GM18519 (cell line): ENCODE data around the gene BTG4.

Experiments used
- ATAC-seq: cut with Tn5 transposase; IDR thresholded peaks from one replicate; pipeline ENCODE4 v1.9.1; 2021; ENCODE audit warnings: mild to moderate bottlenecking, moderate library complexity; ENCODE audit not compliant: unreplicated experiment, low FRiP score

Gene BTG4

DNA sequence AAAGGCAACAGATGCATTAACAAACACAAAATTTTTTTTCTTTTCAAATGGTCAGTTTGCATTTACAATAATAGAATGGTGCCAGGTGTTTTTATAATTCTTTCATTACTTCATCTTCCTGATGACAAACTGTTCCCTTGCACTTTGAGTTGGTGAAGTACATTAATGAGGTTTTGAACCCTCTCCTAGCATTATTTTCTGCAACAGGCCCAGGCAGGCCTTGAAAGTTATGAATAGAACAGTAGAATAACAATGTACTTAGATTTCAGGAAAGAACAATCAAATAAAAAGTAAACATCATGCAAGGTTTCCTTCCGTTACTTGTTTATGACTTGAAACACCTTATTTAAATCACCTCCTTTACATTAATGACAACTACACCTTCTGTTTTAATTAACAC, 9.6 kb downstream of the BTG4 start:
- ATAC-seq, result no peak

- ATAC-seq, result no peak
Measured at GRCh38 chr11:111500481-111500880, 11.7 kb downstream of the BTG4 start.

DNA sequence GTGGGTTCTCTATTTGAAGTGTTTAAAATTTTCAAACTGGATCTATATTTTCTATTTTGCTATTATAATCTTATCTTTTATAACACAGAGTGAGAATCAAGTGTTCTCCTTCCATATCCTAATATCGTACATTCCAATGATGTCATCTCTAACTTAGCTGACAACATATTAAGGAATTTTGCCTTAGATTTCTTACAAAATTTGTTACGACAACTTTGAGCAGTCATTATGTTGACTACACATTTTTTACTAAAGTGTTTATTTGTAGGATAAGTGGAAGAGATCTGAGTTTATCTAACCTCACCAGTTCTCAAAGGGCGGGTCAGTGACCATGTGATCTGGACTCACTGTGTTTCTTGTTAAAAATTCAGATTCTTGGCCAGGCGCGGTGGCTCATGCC, 12.7 kb downstream of the BTG4 start:
- ATAC-seq, result no peak

DNA sequence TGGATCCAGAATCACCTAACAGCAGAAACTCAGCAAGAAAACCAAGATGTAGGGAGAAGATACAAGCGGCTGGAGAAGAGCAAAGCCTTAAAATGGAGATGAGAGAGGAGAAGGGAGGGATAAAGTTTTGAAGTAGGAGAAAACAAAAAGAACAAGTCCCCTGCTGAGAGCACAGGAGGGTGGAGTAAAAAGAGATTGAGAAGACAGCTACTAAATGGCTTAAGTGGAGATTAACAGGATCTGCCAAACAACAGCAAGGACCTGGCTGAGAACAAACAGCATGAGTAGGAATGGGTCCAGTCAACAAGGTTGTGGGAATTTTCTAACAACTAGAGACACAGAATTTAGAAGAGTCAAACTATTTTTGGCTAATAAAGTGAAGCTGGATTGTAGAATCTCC, 18.1 kb downstream of the BTG4 start:
- ATAC-seq, result no peak

- no peak for ATAC-seq
Measured at GRCh38 chr11:111490496-111490895, 21.7 kb downstream of the BTG4 start.

GRCh38 chr11:111483431-111483830, 28.8 kb downstream of the BTG4 start:
- ATAC-seq, result no peak

DNA sequence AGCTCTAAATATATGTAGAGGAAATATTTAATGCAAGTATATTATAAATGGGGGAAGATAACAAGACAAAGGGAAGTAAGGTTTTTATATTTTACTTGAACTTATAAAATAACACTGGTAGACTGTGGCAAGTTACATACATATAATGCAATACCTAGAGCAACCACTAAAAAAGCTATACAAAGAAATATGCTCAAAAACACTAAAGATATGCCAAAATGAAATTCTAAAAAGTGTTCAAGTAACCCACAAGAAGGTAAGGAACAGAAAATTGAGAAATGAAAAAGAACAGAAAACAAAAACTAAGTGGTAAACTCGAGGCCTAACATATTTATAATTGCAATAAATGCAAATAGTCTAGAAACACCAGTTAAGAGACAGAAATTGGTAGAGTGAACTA, 32.5 kb downstream of the BTG4 start:
- ATAC-seq, result no peak

DNA sequence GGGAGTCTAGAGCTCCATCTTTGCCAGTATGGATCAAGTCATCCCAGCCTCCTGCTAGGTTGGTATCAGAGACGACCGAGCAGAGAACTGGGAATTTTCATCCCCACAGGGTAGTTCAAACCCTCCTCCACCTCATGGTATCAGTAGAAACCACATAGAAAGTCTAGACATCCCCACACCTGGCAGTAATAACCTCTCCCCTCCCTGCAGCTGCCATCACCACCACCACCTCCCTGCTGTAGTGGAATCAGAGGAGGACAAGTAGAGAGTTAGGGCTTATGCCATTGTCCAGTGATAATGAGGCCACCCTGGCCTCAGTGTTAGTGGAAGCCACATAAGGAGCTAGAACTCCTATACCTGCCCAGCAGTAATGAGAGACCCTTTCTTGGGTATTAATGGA, 34.3 kb downstream of the BTG4 start:
- ATAC-seq, result no peak

- ATAC-seq, result no peak
Measured at GRCh38 chr11:111476956-111477355, 35.2 kb downstream of the BTG4 start.

DNA sequence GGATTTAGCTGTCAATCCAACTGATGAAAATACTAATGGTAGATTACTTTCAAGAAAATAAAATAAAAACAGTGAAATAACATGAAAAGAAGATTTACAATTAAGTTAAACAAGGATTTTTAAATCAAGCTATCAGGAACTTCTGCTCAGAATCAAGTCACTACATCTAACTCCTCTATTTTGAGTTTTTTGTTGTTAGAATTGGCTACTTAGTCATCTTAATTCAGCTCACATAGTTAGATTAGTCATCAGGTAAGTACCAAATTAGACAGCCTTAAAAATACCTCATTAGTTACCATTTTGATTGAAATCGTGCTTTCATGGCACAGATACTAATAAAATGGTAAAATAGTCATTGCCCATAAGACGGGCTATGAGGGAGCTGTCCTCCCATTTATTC, 35.8 kb downstream of the BTG4 start:
- ATAC-seq, result no peak

- ATAC-seq, result no peak
Measured at GRCh38 chr11:111474432-111474831, 37.8 kb downstream of the BTG4 start.

DNA sequence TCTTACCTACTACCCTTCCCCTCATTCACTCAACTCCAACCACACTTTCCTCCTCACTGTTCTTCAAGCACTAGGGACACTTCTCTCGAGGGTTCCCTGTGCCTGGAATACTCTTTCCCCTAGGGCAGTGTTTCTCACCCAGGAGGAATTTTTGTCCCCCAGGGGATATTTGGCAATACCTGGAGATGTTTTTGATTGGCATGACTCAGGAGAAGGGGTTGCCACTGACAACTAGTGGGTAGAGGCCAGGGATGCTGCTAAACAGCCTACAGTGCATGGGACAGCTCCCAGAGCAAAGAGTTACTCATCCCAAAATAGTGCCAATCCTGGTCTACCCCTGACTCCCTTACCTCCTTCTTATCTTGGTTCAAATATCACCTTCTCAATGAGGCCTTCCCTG, 40.0 kb downstream of the BTG4 start:
- no peak for ATAC-seq

DNA sequence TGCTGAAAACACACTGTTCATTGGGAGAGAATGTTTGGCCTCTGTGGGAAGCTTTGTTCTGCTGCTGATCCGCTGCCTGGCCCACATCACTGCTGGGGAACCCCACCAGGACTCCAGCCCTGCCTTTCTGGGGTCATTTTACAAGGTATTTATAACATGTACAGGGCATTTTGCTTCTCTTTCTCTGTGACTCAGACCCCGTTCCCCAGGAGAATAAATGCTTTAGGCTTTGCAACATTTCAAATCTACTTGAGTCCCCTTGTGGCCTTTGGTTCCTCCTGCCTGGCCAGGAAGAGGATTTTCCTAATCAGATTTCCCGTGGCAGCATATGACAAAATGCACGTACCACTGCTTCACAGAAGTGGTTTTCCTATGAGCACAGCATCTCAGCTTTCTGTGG, 43.0 kb downstream of the BTG4 start:
- no peak for ATAC-seq

DNA sequence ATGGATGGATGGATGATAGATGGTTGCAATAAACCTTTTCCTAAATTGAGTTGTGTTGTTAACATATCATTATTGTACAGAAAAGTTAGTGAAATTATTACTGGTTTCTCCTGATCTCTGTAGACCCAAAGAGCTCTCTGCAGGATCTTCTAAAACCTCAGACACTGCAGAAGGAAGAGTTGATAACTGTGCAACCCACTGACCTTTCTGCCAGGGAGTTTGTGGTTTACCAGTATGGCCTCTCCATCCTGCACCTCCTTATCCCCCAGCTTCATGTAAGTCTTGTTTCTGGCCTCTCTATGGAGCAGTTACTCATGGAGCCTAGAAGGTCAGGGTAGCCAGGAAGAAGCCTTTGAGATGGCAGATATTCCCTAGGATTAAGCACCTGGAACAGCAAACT, 45.6 kb downstream of the BTG4 start:
- ATAC-seq, result no peak

- no peak for ATAC-seq
Measured at GRCh38 chr11:111465400-111465799, 46.8 kb downstream of the BTG4 start.

GRCh38 chr11:111463276-111463675, 48.9 kb downstream of the BTG4 start:
- ATAC-seq, result no peak

DNA sequence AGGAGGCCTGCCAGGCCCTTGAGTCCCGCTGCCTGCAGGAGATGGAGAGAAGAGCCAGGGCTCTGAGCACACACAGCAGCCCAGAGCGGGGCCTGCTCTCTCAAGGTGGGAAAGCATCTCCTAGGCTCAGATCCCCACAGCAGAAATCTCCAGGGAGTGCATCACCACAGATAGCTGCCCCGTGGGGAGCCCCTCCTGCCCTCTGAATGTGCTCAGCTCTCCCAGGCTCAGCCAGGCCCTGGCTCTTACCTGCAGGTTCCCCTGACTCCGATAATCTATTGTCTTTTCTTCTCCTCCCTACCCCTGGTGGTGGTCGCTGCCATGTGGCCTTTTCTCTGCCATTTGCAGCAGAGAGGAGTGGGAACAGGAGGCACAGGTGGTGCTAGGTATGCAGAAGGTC, 49.9 kb downstream of the BTG4 start:
- no peak for ATAC-seq

DNA sequence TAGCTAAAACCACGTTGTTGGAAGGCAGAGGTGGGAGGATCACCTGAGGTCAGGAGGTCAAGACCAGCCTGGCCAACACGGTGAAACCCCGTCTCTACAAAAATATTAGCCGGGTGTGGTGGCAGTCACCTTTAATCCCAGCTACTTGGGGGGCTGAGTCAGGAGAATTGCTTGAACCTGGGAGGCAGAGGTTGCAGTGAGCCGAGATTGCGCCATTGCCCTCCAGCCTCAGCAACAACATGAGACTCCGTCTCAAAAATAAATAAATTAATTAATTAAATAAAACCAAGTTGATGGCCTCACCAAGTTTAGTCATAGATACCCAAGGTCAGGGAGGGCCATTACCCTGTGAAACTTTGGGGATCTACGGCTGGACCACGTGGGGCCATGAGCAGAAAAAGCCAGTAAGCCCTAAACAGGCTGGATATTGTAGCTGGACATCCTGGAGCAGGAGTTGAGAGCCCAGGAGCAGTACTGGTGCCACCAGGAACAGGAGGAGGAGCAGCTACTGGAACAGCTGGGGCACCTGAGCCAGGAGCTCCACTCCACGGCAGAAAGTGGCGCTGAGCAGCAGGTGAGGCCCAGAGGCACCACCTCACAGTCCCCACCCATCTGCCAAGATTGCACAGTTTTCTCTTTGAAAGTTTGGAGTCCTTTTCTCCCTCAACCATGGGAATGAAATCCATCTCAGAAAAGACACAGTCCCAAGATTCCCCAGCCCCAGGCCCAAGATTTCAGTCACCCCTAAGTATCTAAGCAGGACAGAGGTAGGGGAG, 50.5 kb downstream of the BTG4 start:
- ATAC-seq, result no peak

- ATAC-seq, result no peak
Measured at GRCh38 chr11:111460856-111461255, 51.3 kb downstream of the BTG4 start.

GRCh38 chr11:111460340-111460739, 51.8 kb downstream of the BTG4 start:
- ATAC-seq, result no peak

GRCh38 chr11:111459506-111460270, 52.5 kb downstream of the BTG4 start:
- ATAC-seq, result no peak

- no peak for ATAC-seq
Measured at GRCh38 chr11:111457731-111458368, 54.3 kb downstream of the BTG4 start.
